Measurements from ENCODE around the gene ITGA3.

ITGA3 gene

GRCh38 chr17:50094753-50095619 is 39.1 kb downstream of the ITGA3 start, which contains the start of gene PDK2:
PDK2 (plus strand) TSS chr17:50095351; CDS start chr17:50095436, 85 bp downstream.
- peak; percentile 97 for DNase-seq (ENCODE audit: low read depth, low spot score)
- peak within 1 kb of the TSS; percentile 69 for H3K4me3 ChIP-seq (ENCODE audit: low read depth, low read length)
- TF ChIP-seq, protein P1, sequence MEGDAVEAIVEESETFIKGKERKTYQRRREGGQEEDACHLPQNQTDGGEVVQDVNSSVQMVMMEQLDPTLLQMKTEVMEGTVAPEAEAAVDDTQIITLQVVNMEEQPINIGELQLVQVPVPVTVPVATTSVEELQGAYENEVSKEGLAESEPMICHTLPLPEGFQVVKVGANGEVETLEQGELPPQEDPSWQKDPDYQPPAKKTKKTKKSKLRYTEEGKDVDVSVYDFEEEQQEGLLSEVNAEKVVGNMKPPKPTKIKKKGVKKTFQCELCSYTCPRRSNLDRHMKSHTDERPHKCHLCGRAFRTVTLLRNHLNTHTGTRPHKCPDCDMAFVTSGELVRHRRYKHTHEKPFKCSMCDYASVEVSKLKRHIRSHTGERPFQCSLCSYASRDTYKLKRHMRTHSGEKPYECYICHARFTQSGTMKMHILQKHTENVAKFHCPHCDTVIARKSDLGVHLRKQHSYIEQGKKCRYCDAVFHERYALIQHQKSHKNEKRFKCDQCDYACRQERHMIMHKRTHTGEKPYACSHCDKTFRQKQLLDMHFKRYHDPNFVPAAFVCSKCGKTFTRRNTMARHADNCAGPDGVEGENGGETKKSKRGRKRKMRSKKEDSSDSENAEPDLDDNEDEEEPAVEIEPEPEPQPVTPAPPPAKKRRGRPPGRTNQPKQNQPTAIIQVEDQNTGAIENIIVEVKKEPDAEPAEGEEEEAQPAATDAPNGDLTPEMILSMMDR (IDR thresholded peaks at IDR 0.05; ENCODE audit: low read depth, low read length) = no peak
- in situ Hi-C loops (cut with HindIII; ENCODE audit: low sequenced_read_pairs) = no loop called here

- DNase-seq (ENCODE audit: low read depth, low spot score) = no peak
- in situ Hi-C loops (cut with HindIII; ENCODE audit: low sequenced_read_pairs) = no loop called here
- TF ChIP-seq, protein P1 (IDR thresholded peaks at IDR 0.05; ENCODE audit: low read depth, low read length) = no peak
- H3K4me3 ChIP-seq (ENCODE audit: low read depth, low read length) = peak overlapping the region; percentile 69
These were observed 39.7 kb downstream of the ITGA3 start for GRCh38 chr17:50095626-50096037.

- TF ChIP-seq, protein P1 (IDR thresholded peaks at IDR 0.05; ENCODE audit: low read depth, low read length) = no peak
- in situ Hi-C loops (cut with HindIII; ENCODE audit: low sequenced_read_pairs) = no loop called here
- peak overlapping the region; percentile 69 for H3K4me3 ChIP-seq (ENCODE audit: low read depth, low read length)
- DNase-seq (ENCODE audit: low read depth, low spot score) = no peak
These were observed 40.2 kb downstream of the ITGA3 start for GRCh38 chr17:50096092-50096491.

- no peak overlapping the region for H3K4me3 ChIP-seq (ENCODE audit: low read depth, low read length)
- in situ Hi-C loops (cut with HindIII; ENCODE audit: low sequenced_read_pairs) = no loop called here
- DNase-seq (ENCODE audit: low read depth, low spot score) = no peak
- TF ChIP-seq, protein P1 (IDR thresholded peaks at IDR 0.05; ENCODE audit: low read depth, low read length) = no peak
These were observed 40.8 kb downstream of the ITGA3 start for GRCh38 chr17:50096758-50097157.

GRCh38 chr17:50097455-50097854 is 41.5 kb downstream of the ITGA3 start:
- H3K4me3 ChIP-seq (ENCODE audit: low read depth, low read length) = no peak overlapping the region
- in situ Hi-C loops (cut with HindIII; ENCODE audit: low sequenced_read_pairs) = no loop called here
- DNase-seq (ENCODE audit: low read depth, low spot score) = no peak
- TF ChIP-seq, protein P1 (IDR thresholded peaks at IDR 0.05; ENCODE audit: low read depth, low read length) = no peak

DNA sequence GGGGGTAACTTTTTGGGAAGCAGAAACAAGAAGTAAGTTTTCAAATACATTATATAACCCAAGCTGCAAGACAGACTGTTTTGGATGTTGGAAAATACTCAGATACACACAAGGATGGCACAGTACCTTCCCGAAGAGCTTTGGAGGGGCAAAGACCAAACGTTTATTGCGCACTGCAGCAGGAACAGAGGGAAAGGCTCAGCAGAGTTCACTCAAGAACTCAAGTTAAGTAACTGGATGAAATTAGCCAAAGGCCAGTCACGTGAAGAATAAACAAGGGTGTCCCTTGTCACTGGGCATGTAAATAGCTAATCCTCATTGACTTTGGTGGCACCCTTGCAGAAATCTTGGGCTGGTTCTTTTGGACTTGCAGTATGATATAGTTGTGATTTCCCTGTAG is 42.0 kb downstream of the ITGA3 start:
- in situ Hi-C loops (cut with HindIII; ENCODE audit: low sequenced_read_pairs) = no loop called here
- TF ChIP-seq, protein P1 (IDR thresholded peaks at IDR 0.05; ENCODE audit: low read depth, low read length) = no peak
- no peak overlapping the region for H3K4me3 ChIP-seq (ENCODE audit: low read depth, low read length)

More for the DNA sequence above, 42.0 kb downstream of the ITGA3 start:
- no peak for DNase-seq (ENCODE audit: low read depth, low spot score)

All from astrocyte of the spinal cord (primary cell).